ENCODE data around the gene CDA. TPM values are rescaled to one million over a fixed set of nuclear protein-coding genes. Genes with fewer than 3 reads are reported as not detected.

Gene CDA
- total RNA-seq, 1 donor from 2014 or later: 1.5 TPM

DNA sequence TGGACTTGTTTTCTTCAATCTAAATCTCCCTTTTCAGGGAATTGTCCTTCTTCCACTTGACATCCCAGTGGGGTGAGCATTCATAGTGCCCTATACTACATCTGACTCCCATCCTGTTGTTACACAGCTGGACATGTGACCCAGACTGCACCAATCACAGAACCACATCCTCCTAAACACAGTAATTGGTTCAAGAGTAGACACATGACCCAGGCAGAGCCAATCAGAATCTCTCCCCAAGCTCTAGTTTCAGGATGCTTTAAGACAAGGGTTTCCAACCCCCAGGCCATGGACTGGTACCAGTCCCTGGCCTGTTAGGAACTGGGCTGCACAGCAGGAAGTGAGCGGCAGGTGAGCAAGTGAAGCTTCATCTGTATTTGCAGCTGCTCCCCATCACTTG lies 77.9 kb downstream of the CDA start:
- no peak for DNase-seq (ENCODE audit: extremely low spot score, unreplicated experiment)
- Mint-ChIP-seq H3K27ac (no peak overlapping the region), H3K27me3 (no peaks in the 10 kb centered on the region), H3K4me3 (no peak overlapping the region), H3K36me3 (no peaks in the 10 kb centered on the region), H3K9me3 (no peaks in the 10 kb centered on the region), H3K4me1 (ENCODE audit: unreplicated experiment) (no peaks in the 10 kb centered on the region)
- TF ChIP-seq, protein P1, sequence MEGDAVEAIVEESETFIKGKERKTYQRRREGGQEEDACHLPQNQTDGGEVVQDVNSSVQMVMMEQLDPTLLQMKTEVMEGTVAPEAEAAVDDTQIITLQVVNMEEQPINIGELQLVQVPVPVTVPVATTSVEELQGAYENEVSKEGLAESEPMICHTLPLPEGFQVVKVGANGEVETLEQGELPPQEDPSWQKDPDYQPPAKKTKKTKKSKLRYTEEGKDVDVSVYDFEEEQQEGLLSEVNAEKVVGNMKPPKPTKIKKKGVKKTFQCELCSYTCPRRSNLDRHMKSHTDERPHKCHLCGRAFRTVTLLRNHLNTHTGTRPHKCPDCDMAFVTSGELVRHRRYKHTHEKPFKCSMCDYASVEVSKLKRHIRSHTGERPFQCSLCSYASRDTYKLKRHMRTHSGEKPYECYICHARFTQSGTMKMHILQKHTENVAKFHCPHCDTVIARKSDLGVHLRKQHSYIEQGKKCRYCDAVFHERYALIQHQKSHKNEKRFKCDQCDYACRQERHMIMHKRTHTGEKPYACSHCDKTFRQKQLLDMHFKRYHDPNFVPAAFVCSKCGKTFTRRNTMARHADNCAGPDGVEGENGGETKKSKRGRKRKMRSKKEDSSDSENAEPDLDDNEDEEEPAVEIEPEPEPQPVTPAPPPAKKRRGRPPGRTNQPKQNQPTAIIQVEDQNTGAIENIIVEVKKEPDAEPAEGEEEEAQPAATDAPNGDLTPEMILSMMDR (conservative IDR thresholded peaks at IDR 0.05): no peak

Other genes with a start within 250 kb of the CDA start
- gene CAMK2N1, start 102.9 kb upstream of the CDA start, total RNA-seq (ENCODE audit: low replicate concordance): 28.9 and 43.0 TPM in 2 replicates
- 31.1 and 38.4 TPM in 2 replicates for gene MUL1, start 80.9 kb upstream of the CDA start, total RNA-seq (ENCODE audit: low replicate concordance)
- 0.21 and 1.3 TPM in 2 replicates for gene FAM43B, start 36.5 kb upstream of the CDA start, total RNA-seq (ENCODE audit: low replicate concordance)
- gene PINK1, start 44.4 kb downstream of the CDA start, total RNA-seq (ENCODE audit: low replicate concordance): 33.8 and 37.0 TPM in 2 replicates
- gene DDOST, start 72.3 kb downstream of the CDA start, total RNA-seq (ENCODE audit: low replicate concordance): 254 and 259 TPM in 2 replicates
- gene KIF17, start 128.9 kb downstream of the CDA start, total RNA-seq (ENCODE audit: low replicate concordance): 0.69 and 2.1 TPM in 2 replicates
- gene SH2D5, start 143.6 kb downstream of the CDA start, total RNA-seq (ENCODE audit: low replicate concordance): 1.2 and 1.4 TPM in 2 replicates
- 217 and 326 TPM in 2 replicates for gene HP1BP3, start 198.2 kb downstream of the CDA start, total RNA-seq (ENCODE audit: low replicate concordance)

Measured in type B pancreatic cell (in vitro differentiated cells).